GM12891 (cell line): ENCODE measurements around the gene NR6A1.

Source experiments
- DNase-seq: peaks from one replicate; pipeline ENCODE4 v3.0.0; 2011; ENCODE audit warnings: low spot score; ENCODE audit not compliant: insufficient read length
- FAIRE-seq: peaks from 2 replicates; lab custom pipeline; 2011; peaks lifted over from hg19 to GRCh38; lab: Jason Lieb, UNC
- PAX5 ChIP-seq: IDR thresholded peaks from 2 replicates; pipeline ENCODE4 v1.6.1; 2011; ENCODE audit warnings: low read length, moderate library complexity, mild to moderate bottlenecking; ENCODE audit not compliant: insufficient read depth, severe bottlenecking
- POLR2A ChIP-seq: IDR thresholded peaks from 2 replicates; pipeline ENCODE4 v1.6.1; 2011; ENCODE audit warnings: low read depth, low read length, control low read depth
- POLR2AphosphoS5 ChIP-seq: IDR thresholded peaks from 2 replicates; pipeline ENCODE4 v1.6.1; 2011; ENCODE audit warnings: low read depth, low read length, control low read depth
- POU2F2 ChIP-seq: IDR thresholded peaks from 2 replicates; pipeline ENCODE4 v1.6.1; 2011; ENCODE audit warnings: low read depth, mild to moderate bottlenecking, control low read depth, low read length, moderate library complexity
- SPI1 ChIP-seq: IDR thresholded peaks from 2 replicates; pipeline ENCODE4 v1.6.1; 2011; ENCODE audit warnings: low read depth, low read length, control low read depth
- TAF1 ChIP-seq: IDR thresholded peaks from 2 replicates; pipeline ENCODE4 v1.6.1; 2011; ENCODE audit warnings: low read depth, low read length, control low read depth

The NR6A1 gene

GRCh38 chr9:124491049-124491975 is 279.8 kb downstream of the NR6A1 start:
- FAIRE-seq (no peak), DNase-seq (no peak)
- TF ChIP-seq POU2F2 (no peak), TAF1 (no peak), POLR2AphosphoS5 (no peak), POLR2A (no peak), PAX5 (no peak), SPI1 (no peak)

DNA sequence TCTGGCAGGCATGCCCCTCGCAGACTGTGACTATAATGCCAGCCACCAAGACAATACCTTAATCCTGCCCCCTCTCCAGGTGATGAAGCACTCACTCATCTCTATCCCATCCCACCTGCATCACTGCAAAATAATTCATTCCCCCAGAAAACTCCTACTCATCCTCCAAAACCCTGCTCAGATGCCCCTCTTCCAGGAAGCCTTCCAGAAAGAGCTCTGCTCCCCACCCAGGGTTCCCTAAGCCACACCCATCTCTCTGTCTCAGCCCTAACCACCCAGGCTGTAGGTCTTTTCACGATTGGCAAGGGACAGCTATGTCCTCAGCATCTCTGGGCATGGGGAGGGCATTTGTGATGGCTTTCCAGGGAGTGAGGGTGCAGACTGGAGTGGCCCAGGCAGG is 281.1 kb downstream of the NR6A1 start:
- no peak for FAIRE-seq
- TF ChIP-seq POLR2A (no peak), PAX5 (no peak), POU2F2 (no peak), TAF1 (no peak), POLR2AphosphoS5 (no peak), SPI1 (no peak)
- no peak for DNase-seq

DNA sequence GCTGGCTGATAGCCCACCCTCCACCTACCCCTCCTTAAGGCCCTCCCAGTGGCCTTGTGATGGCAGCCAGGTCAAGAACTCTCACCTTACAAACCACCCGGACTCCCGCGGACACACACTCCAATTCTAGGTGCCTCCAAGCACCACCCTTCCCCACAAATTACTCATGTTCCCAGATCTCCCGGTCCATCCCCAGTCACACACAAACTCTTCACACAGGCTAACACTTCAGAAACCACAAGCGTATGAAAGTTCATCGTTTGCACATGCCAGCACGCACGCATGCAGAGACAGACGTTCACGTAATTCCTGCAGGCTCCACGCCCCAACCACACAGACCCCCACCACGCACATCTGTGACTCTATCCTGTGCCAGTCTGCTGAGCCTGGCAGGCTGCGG is 281.9 kb downstream of the NR6A1 start:
- DNase-seq: no peak
- no peak for FAIRE-seq
- TF ChIP-seq SPI1: no peak
- no peak for TF ChIP-seq TAF1
- no peak for TF ChIP-seq POLR2AphosphoS5
- TF ChIP-seq PAX5: no peak
- no peak for TF ChIP-seq POU2F2
- TF ChIP-seq POLR2A: no peak

GRCh38 chr9:124488641-124489210 is 282.4 kb downstream of the NR6A1 start:
- DNase-seq (no peak), FAIRE-seq (no peak)
- TF ChIP-seq PAX5 (no peak), POU2F2 (no peak), TAF1 (no peak), SPI1 (no peak), POLR2A (no peak), POLR2AphosphoS5 (no peak)

- TF ChIP-seq PAX5: no peak
- no peak for TF ChIP-seq POLR2A
- no peak for TF ChIP-seq TAF1
- no peak for TF ChIP-seq POLR2AphosphoS5
- TF ChIP-seq POU2F2: no peak
- no peak for TF ChIP-seq SPI1
- DNase-seq (no peak), FAIRE-seq (no peak)
Measured at GRCh38 chr9:124487260-124488182, 283.6 kb downstream of the NR6A1 start.

DNA sequence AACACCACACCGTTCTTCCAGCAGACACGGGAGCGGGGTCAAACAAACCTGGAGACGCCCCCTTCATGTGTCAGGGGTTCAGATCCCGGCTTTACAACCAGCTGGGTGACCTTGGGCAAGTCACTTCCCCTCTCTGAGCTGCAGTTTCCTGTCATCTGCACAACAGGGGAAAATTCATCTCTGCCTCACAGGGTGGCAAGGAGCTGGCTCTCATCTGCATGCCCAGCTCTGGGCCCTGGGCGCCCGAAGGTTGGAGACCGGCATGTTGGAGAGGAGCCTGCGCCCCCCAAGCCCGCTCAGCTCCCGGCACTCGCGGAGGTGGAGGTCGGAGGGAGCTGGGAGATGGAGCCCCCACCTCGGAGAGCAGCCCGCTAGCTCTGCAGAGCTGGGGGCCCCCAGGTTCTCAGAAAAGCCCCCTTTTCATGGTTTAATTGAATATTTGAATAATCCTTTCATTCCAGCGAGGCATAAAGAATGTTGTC is 284.3 kb downstream of the NR6A1 start:
- FAIRE-seq: no peak

DNA sequence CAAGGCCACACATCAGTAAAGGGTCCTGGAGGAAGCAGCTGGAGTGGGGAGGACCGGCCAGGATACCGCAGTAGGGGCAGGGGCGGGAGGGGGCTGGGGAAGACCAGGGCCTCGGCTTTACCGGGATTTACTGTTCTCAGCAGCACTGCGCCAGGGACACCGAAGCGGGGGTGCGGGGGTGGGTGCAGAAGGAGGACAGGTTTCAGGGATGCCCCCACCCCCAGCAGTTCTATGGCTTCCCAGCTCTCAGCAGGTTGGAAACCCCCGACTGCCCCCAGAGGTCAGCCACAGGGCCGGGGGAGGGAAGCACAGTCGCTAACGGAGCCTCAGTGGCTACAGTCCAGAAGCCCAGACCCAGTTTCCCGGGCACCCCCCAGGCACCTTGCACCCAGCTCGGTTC is 285.2 kb downstream of the NR6A1 start:
- TF ChIP-seq PAX5 (no peak), POLR2AphosphoS5 (no peak), POU2F2 (no peak), SPI1 (no peak), TAF1 (no peak), POLR2A (no peak)
- no peak for FAIRE-seq

More for the DNA sequence above, 284.3 kb downstream of the NR6A1 start:
- no peak for TF ChIP-seq SPI1
- TF ChIP-seq PAX5: no peak
- no peak for TF ChIP-seq POLR2A
- no peak for TF ChIP-seq TAF1
- no peak for DNase-seq

GRCh38 chr9:124485201-124485600 is 285.9 kb downstream of the NR6A1 start:
- FAIRE-seq (no peak), DNase-seq (no peak)
- TF ChIP-seq POLR2AphosphoS5: no peak
- TF ChIP-seq SPI1: no peak
- no peak for TF ChIP-seq TAF1
- TF ChIP-seq PAX5: no peak
- no peak for TF ChIP-seq POU2F2
- no peak for TF ChIP-seq POLR2A

More for the DNA sequence above, 285.2 kb downstream of the NR6A1 start:
- DNase-seq: no peak

- TF ChIP-seq SPI1: no peak
- TF ChIP-seq POLR2A: no peak
- TF ChIP-seq POLR2AphosphoS5: no peak
- no peak for TF ChIP-seq TAF1
- no peak for TF ChIP-seq POU2F2
- no peak for TF ChIP-seq PAX5
- DNase-seq (no peak), FAIRE-seq (no peak)
Measured at GRCh38 chr9:124483481-124483880, 287.6 kb downstream of the NR6A1 start.
